ENCODE results near the gene MT1G.
"Not testable (repeated sequence)": the region's sequence is repeated elsewhere in the genome, so short reads cannot be mapped to it uniquely, and the experiment has no call there.

Gene MT1G

GRCh38 chr16:56681939-56682702, 14.3 kb upstream of the MT1G start, which contains the start of gene MT1X:
Gene MT1X, plus strand, starts transcription at chr16:56682470. Its CDS starts 71 bp downstream, at chr16:56682541.
- peak; percentile 77 to 89 (median 81) for DNase-seq
- H3K9me3 ChIP-seq (ENCODE audit: control extremely low read depth in 1 of 5, control insufficient read depth in 4 of 5, insufficient read depth in 2 of 5, low read depth in 1 of 5, low read length in 4 of 5) = peaks cover 0 to 10% (median 5%) of the 10 kb centered on the region in 5 experiments
- peaks cover 0 to 29% (median 25%) of the 10 kb centered on the region in 5 experiments for H3K27me3 ChIP-seq (replicated peaks in 2 of 5; ENCODE audit: control insufficient read depth in 4 of 5, insufficient read depth in 5 of 5, low read length in 4 of 5)
- ChIA-PET POLR2A (interaction anchor here (0.6 kb wide), 1 partner anchor 13 kb away, joined by 3 read pairs; no protein-coding TSS in a partner anchor), CTCF (interaction anchor here (1.5 to 1.8 kb wide), 3 partner anchors 11 to 20 kb away, joined by 4 to 6 read pairs (median 5); partner anchors contain the start of gene MT1G)
- H3K4me1 ChIP-seq (ENCODE audit: control extremely low read depth in 1 of 4, control insufficient read depth in 4 of 4, insufficient read depth in 4 of 4, low read length in 3 of 4) = peaks cover 0 to 16% (median 13%) of the 10 kb centered on the region in 4 experiments
- peak within 1 kb of the TSS in 1 of 2 experiments; percentile 43 for H3K27ac ChIP-seq (ENCODE audit: insufficient read depth in 1 of 2, low read depth in 1 of 2, low read length in 2 of 2, poor library complexity in 1 of 2, severe bottlenecking in 2 of 2)
- H3K4me3 ChIP-seq (ENCODE audit: control insufficient read depth in 1 of 7, extremely low read depth in 1 of 7, insufficient read depth in 4 of 7, low read depth in 2 of 7, low read length in 6 of 7) = peak within 1 kb of the TSS; percentile 36 to 74 (median 68)
- 0% methylated on average over 46 of the region's 49 CpGs for WGBS (ENCODE audit: insufficient coverage)
- H3K36me3 ChIP-seq (ENCODE audit: control insufficient read depth in 4 of 4, insufficient read depth in 4 of 4, low read length in 3 of 4) = no peaks in the 10 kb centered on the region

GRCh38 chr16:56679818-56680217, 12.0 kb upstream of the MT1G start:
- POLR2A ChIA-PET = no interaction called here
- Histone ChIP-seq H3K27me3 (replicated peaks in 2 of 5; ENCODE audit: control insufficient read depth in 4 of 5, insufficient read depth in 5 of 5, low read length in 4 of 5) (peaks cover 0 to 47% (median 36%) of the 10 kb centered on the region in 5 experiments), H3K9me3 (ENCODE audit: control extremely low read depth in 1 of 5, control insufficient read depth in 4 of 5, insufficient read depth in 2 of 5, low read depth in 1 of 5, low read length in 4 of 5) (no peaks in the 10 kb centered on the region), H3K4me1 (ENCODE audit: control extremely low read depth in 1 of 4, control insufficient read depth in 4 of 4, insufficient read depth in 4 of 4, low read length in 3 of 4) (peaks cover 0 to 26% (median 20%) of the 10 kb centered on the region in 4 experiments), H3K4me3 (ENCODE audit: control insufficient read depth in 1 of 7, extremely low read depth in 1 of 7, insufficient read depth in 4 of 7, low read depth in 2 of 7, low read length in 6 of 7) (no peak overlapping the region), H3K27ac (ENCODE audit: insufficient read depth in 1 of 2, low read depth in 1 of 2, low read length in 2 of 2, poor library complexity in 1 of 2, severe bottlenecking in 2 of 2) (no peak overlapping the region), H3K36me3 (ENCODE audit: control insufficient read depth in 4 of 4, insufficient read depth in 4 of 4, low read length in 3 of 4) (no peaks in the 10 kb centered on the region)
- CTCF ChIA-PET = interaction anchor here (5.8 kb wide), 1 partner anchor 22 kb away, joined by 39 read pairs; no protein-coding TSS in a partner anchor
- 96% methylated on average over 5 of the region's 6 CpGs for WGBS (ENCODE audit: insufficient coverage)
- DNase-seq = no peak

DNA sequence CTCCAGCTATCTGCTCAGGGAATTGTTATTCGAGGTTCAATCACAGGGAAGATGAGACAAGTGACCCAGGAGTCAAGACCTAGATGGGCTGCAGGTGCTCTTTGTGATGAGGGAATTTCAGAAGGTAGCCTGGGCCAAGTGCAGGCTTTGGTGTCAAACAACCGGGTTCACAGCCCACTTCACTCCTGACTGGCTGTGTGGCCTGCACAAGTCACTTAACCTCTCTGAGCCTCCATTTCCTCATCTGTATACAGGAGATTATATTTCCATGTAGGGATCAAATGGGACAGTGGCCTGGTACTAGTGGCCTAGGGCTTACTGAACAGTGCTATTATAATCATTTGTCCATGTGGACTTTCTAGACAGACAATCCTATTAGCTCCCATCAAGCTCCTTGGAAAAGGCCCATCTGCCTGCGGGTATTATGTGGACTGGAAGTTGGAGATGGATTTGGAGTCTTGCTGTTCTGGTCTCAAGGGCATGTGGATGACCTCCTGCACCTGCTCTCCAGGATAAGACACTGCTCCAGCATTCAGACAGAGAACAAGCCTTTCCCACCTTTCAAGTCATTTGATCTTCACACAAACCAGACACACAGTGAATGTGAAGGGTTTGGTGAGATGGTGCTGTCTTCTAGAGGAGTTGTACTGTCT, 11.3 kb upstream of the MT1G start:
- DNase-seq = no peak
- CTCF ChIA-PET = interaction anchor here (1.3 to 5.8 kb wide), 2 partner anchors 23 to 131 kb away, joined by 5 to 39 read pairs; no protein-coding TSS in a partner anchor
- WGBS (ENCODE audit: insufficient coverage) = 86% methylated on average over 1 of the region's 3 CpGs
- Histone ChIP-seq H3K4me1 (ENCODE audit: control extremely low read depth in 1 of 4, control insufficient read depth in 4 of 4, insufficient read depth in 4 of 4, low read length in 3 of 4) (peaks cover 0 to 26% (median 20%) of the 10 kb centered on the region in 4 experiments), H3K4me3 (ENCODE audit: control insufficient read depth in 1 of 7, extremely low read depth in 1 of 7, insufficient read depth in 4 of 7, low read depth in 2 of 7, low read length in 6 of 7) (no peak overlapping the region), H3K27ac (ENCODE audit: insufficient read depth in 1 of 2, low read depth in 1 of 2, low read length in 2 of 2, poor library complexity in 1 of 2, severe bottlenecking in 2 of 2) (no peak overlapping the region), H3K9me3 (ENCODE audit: control extremely low read depth in 1 of 5, control insufficient read depth in 4 of 5, insufficient read depth in 2 of 5, low read depth in 1 of 5, low read length in 4 of 5) (no peaks in the 10 kb centered on the region), H3K36me3 (ENCODE audit: control insufficient read depth in 4 of 4, insufficient read depth in 4 of 4, low read length in 3 of 4) (no peaks in the 10 kb centered on the region), H3K27me3 (replicated peaks in 2 of 5; ENCODE audit: control insufficient read depth in 4 of 5, insufficient read depth in 5 of 5, low read length in 4 of 5) (peaks cover 0 to 49% (median 32%) of the 10 kb centered on the region in 5 experiments)
- POLR2A ChIA-PET = no interaction called here

DNA sequence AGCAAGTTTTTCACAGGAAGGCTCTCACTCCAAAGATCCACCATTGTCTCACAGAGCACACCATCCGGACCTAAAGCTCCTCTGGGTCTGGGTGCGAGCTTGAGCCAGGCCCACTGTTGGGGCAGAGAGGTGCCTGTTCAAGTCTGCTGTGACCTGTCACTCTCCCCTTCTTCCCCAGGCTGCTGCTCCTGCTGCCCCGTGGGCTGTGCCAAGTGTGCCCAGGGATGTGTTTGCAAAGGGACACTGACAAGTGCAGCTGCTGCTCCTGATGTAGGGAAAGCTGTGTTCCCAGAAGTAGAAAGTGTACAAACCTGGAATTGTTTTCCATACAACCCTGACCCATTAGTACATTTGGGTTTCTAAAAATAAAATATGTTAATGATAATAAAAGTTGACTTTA, 9.6 kb upstream of the MT1G start:
- ChIA-PET POLR2A (no interaction called here), CTCF (interaction anchor here (0.8 to 5.8 kb wide), 3 partner anchors 16 to 25 kb away, joined by 3 to 39 read pairs (median 5); no protein-coding TSS in a partner anchor)
- Histone ChIP-seq H3K9me3 (ENCODE audit: control extremely low read depth in 1 of 5, control insufficient read depth in 4 of 5, insufficient read depth in 2 of 5, low read depth in 1 of 5, low read length in 4 of 5) (no peaks in the 10 kb centered on the region), H3K27ac (ENCODE audit: insufficient read depth in 1 of 2, low read depth in 1 of 2, low read length in 2 of 2, poor library complexity in 1 of 2, severe bottlenecking in 2 of 2) (no peak overlapping the region), H3K36me3 (ENCODE audit: control insufficient read depth in 4 of 4, insufficient read depth in 4 of 4, low read length in 3 of 4) (no peaks in the 10 kb centered on the region), H3K4me3 (ENCODE audit: control insufficient read depth in 1 of 7, extremely low read depth in 1 of 7, insufficient read depth in 4 of 7, low read depth in 2 of 7, low read length in 6 of 7) (no peak overlapping the region), H3K27me3 (replicated peaks in 2 of 5; ENCODE audit: control insufficient read depth in 4 of 5, insufficient read depth in 5 of 5, low read length in 4 of 5) (peaks cover 3 to 50% (median 25%) of the 10 kb centered on the region in 5 experiments), H3K4me1 (ENCODE audit: control extremely low read depth in 1 of 4, control insufficient read depth in 4 of 4, insufficient read depth in 4 of 4, low read length in 3 of 4) (peaks cover 0 to 18% (median 15%) of the 10 kb centered on the region in 4 experiments)
- WGBS (ENCODE audit: insufficient coverage) = no CpG with 5 or more reads among the region's 3 CpGs
- no peak for DNase-seq

- H3K4me1 ChIP-seq (ENCODE audit: control extremely low read depth in 1 of 4, control insufficient read depth in 4 of 4, insufficient read depth in 4 of 4, low read length in 3 of 4) = peaks cover 0 to 9% (median 7%) of the 10 kb centered on the region in 4 experiments
- H3K9me3 ChIP-seq (ENCODE audit: control extremely low read depth in 1 of 5, control insufficient read depth in 4 of 5, insufficient read depth in 2 of 5, low read depth in 1 of 5, low read length in 4 of 5) = no peaks in the 10 kb centered on the region
- 2% methylated on average over 31 of the region's 32 CpGs for WGBS (ENCODE audit: insufficient coverage)
- CTCF ChIA-PET = interaction anchor here (0.6 to 5.8 kb wide), 7 partner anchors 11 to 111 kb away, joined by 3 to 39 read pairs (median 3); no protein-coding TSS in a partner anchor
- peak in 2 of 3 donors; percentile 53 to 55 for DNase-seq
- no peak overlapping the region for H3K27ac ChIP-seq (ENCODE audit: insufficient read depth in 1 of 2, low read depth in 1 of 2, low read length in 2 of 2, poor library complexity in 1 of 2, severe bottlenecking in 2 of 2)
- H3K4me3 ChIP-seq (ENCODE audit: control insufficient read depth in 1 of 7, extremely low read depth in 1 of 7, insufficient read depth in 4 of 7, low read depth in 2 of 7, low read length in 6 of 7) = peak overlapping the region in 6 of 7 experiments; percentile 19 to 55 (median 36)
- POLR2A ChIA-PET = no interaction called here
- H3K36me3 ChIP-seq (ENCODE audit: control insufficient read depth in 4 of 4, insufficient read depth in 4 of 4, low read length in 3 of 4) = no peaks in the 10 kb centered on the region
- H3K27me3 ChIP-seq (replicated peaks in 2 of 5; ENCODE audit: control insufficient read depth in 4 of 5, insufficient read depth in 5 of 5, low read length in 4 of 5) = peaks cover 6 to 65% (median 18%) of the 10 kb centered on the region in 5 experiments
These were observed 7.9 kb upstream of the MT1G start for GRCh38 chr16:56675685-56676210.

- H3K36me3 ChIP-seq (ENCODE audit: control insufficient read depth in 4 of 4, insufficient read depth in 4 of 4, low read length in 3 of 4); H3K4me3 ChIP-seq (ENCODE audit: control insufficient read depth in 1 of 7, extremely low read depth in 1 of 7, insufficient read depth in 4 of 7, low read depth in 2 of 7, low read length in 6 of 7); POLR2A ChIA-PET; H3K27ac ChIP-seq (ENCODE audit: insufficient read depth in 1 of 2, low read depth in 1 of 2, low read length in 2 of 2, poor library complexity in 1 of 2, severe bottlenecking in 2 of 2); H3K9me3 ChIP-seq (ENCODE audit: control extremely low read depth in 1 of 5, control insufficient read depth in 4 of 5, insufficient read depth in 2 of 5, low read depth in 1 of 5, low read length in 4 of 5): not testable (repeated sequence)
- peaks cover 8 to 77% (median 24%) of the 10 kb centered on the region in 5 experiments for H3K27me3 ChIP-seq (replicated peaks in 2 of 5; ENCODE audit: control insufficient read depth in 4 of 5, insufficient read depth in 5 of 5, low read length in 4 of 5)
- peak in 1 of 3 donors; percentile 28 for DNase-seq
- peaks cover 0 to 14% (median 7%) of the 10 kb centered on the region in 4 experiments for H3K4me1 ChIP-seq (ENCODE audit: control extremely low read depth in 1 of 4, control insufficient read depth in 4 of 4, insufficient read depth in 4 of 4, low read length in 3 of 4)
- CTCF ChIA-PET = interaction anchor here (0.9 to 7.2 kb wide), 5 partner anchors 9 to 115 kb away, joined by 5 to 42 read pairs (median 6); no protein-coding TSS in a partner anchor
- WGBS (ENCODE audit: insufficient coverage) = 61% methylated on average over 4 of the region's 6 CpGs
These were observed 6.7 kb upstream of the MT1G start for GRCh38 chr16:56674570-56674969.
